ENCODE data around the gene FLOT1. TPM values are rescaled to one million over a fixed set of nuclear protein-coding genes. Genes with fewer than 3 reads are reported as not detected.

FLOT1 gene
- total and polyA plus RNA-seq, 2 of the 13 experiments (the other 11 are each of a cell fraction or from before 2014, with no cell fraction given) = 82.3 to 130 TPM

GRCh38 chr6:30744054-30744805 is 1.7 kb upstream of the FLOT1 start, which contains the start of gene IER3 (continued):
- peak; percentile 89; the same call in 1 of the 2 replicates for TF ChIP-seq ZBED4 (CRISPR knock-in tag; IDR thresholded peaks at IDR 0.05; ENCODE audit: borderline replicate concordance)
- no peak; the same call in 1 of the 2 replicates for TF ChIP-seq ZNF354B (CRISPR knock-in tag; IDR thresholded peaks at IDR 0.05)
- no peak for TF ChIP-seq ZBTB1 (CRISPR knock-in tag; IDR thresholded peaks at IDR 0.05; ENCODE audit: borderline replicate concordance)
- TF ChIP-seq NFKBIZ (CRISPR knock-in tag; IDR thresholded peaks at IDR 0.05) = peak; percentile 82; the same call in 1 of the 2 replicates
- peak; percentile 68; the same call in 1 of the 2 replicates for TF ChIP-seq ZBTB20 (CRISPR knock-in tag; IDR thresholded peaks at IDR 0.05; ENCODE audit: borderline replicate concordance, low read depth)
- TF ChIP-seq ZBTB3 (CRISPR knock-in tag; IDR thresholded peaks at IDR 0.05; ENCODE audit: borderline replicate concordance, low read depth) = peak; percentile 27; the same call in 1 of the 2 replicates
- peak; percentile 68; the same call in 1 of the 2 replicates for TF ChIP-seq TEF (CRISPR knock-in tag; IDR thresholded peaks at IDR 0.05)
- no peak for TF ChIP-seq ZNF101 (CRISPR knock-in tag; IDR thresholded peaks at IDR 0.05; ENCODE audit: borderline replicate concordance, low read depth)
- TF ChIP-seq ZFP36L1 (CRISPR knock-in tag; IDR thresholded peaks at IDR 0.05) = no peak; the same call in 1 of the 2 replicates
- TF ChIP-seq ZXDC (CRISPR knock-in tag; IDR thresholded peaks at IDR 0.05) = peak; percentile 58; the same call in 1 of the 2 replicates
- peak; percentile 54; the same call in 1 of the 2 replicates for TF ChIP-seq PAF1 (CRISPR knock-in tag; IDR thresholded peaks at IDR 0.05)
- TF ChIP-seq ZNF180 (CRISPR knock-in tag; IDR thresholded peaks at IDR 0.05; ENCODE audit: borderline replicate concordance, low read depth) = no peak
- peak; percentile 68 for TF ChIP-seq ZNF770 (CRISPR knock-in tag; IDR thresholded peaks at IDR 0.05)
- TF ChIP-seq ZNF253 (CRISPR knock-in tag; IDR thresholded peaks at IDR 0.05; ENCODE audit: borderline replicate concordance) = no peak
- TF ChIP-seq SOX13 (IDR thresholded peaks at IDR 0.05) = peak; percentile 83
- TF ChIP-seq SOX13 (CRISPR knock-in tag; conservative IDR thresholded peaks at IDR 0.05 in 1 of 2, IDR thresholded peaks at IDR 0.05 in 1 of 2) = peak in 1 of 2 experiments; percentile 72; a peak in 2 of 4 replicates
- TF ChIP-seq HMG20B (CRISPR knock-in tag; conservative IDR thresholded peaks at IDR 0.05) = peak; percentile 78; the same call in 1 of the 2 replicates
- TF ChIP-seq PHF20 (CRISPR knock-in tag; IDR thresholded peaks at IDR 0.05) = 0 out of 2 replicates have a peak, but pooled peaks have one; percentile 44
